ENCODE data around the gene MFSD6. TPM values are rescaled to one million over a fixed set of nuclear protein-coding genes. Genes with fewer than 3 reads are reported as not detected.

The MFSD6 gene
- total and polyA plus RNA-seq, 12 donors, result 9.3 to 253 (median 93.4) TPM

- Histone ChIP-seq H3K27ac (no peak overlapping the region), H3K9me3 (replicated peaks in 1 of 3) (no peaks in the 10 kb centered on the region), H3K27me3 (no peaks in the 10 kb centered on the region), H3K4me1 (replicated peaks in 1 of 2) (peaks cover 6 to 25% of the 10 kb centered on the region in 2 donors), H3K36me3 (replicated peaks in 1 of 2) (no peaks in the 10 kb centered on the region), H3K4me3 (no peak overlapping the region)
- no peak for TF ChIP-seq POLR2A (IDR thresholded peaks at IDR 0.05)
- TF ChIP-seq CTCF (IDR thresholded peaks at IDR 0.05), result no peak
- 93 to 95% (median 94%) methylated on average over 3 of the region's 3 CpGs for WGBS, 4 donors
- intact Hi-C loops (cut with DNase I), result no loop called here
- DNase-seq, result no peak
Observed at GRCh38 chr2:190405070-190405469, 3.1 kb upstream of the MFSD6 start.

DNA sequence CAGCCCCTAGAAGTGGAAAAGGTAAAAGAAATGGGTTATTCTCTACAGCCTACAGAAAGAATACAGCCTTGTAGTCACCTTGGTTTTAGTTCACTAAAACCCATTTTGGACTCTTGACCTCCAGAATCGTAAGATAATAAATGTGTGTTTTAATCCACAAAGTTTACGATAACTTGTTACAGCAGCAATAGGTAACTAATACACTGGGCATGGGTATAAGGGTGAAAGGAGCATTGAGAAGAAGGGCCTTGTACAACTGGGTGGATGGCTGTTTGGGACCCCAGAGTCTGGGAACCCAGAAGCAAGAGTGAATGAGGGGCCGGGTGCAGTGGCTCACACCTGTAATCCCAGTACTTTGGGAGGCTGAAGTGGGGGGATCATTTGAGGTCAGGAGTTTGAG is 2.2 kb upstream of the MFSD6 start:
- H3K27ac ChIP-seq, result no peak overlapping the region
- H3K4me3 ChIP-seq, result no peak overlapping the region
- no peaks in the 10 kb centered on the region for H3K27me3 ChIP-seq
- TF ChIP-seq POLR2A (IDR thresholded peaks at IDR 0.05) (no peak), CTCF (IDR thresholded peaks at IDR 0.05) (no peak)
- no peaks in the 10 kb centered on the region for H3K36me3 ChIP-seq (replicated peaks in 1 of 2)
- no peak for DNase-seq
- 81 to 96% (median 82%) methylated on average over 3 of the region's 3 CpGs for WGBS, 4 donors
- no peaks in the 10 kb centered on the region for H3K9me3 ChIP-seq (replicated peaks in 1 of 3)
- H3K4me1 ChIP-seq (replicated peaks in 1 of 2), result peaks cover 6 to 30% of the 10 kb centered on the region in 2 donors
- intact Hi-C loops (cut with DNase I), result no loop called here

- Histone ChIP-seq H3K27me3 (no peaks in the 10 kb centered on the region), H3K36me3 (replicated peaks in 1 of 2) (no peaks in the 10 kb centered on the region), H3K4me3 (no peak overlapping the region), H3K9me3 (replicated peaks in 1 of 3) (no peaks in the 10 kb centered on the region), H3K27ac (no peak overlapping the region), H3K4me1 (replicated peaks in 1 of 2) (peaks cover 6 to 30% of the 10 kb centered on the region in 2 donors)
- no peak for DNase-seq
- intact Hi-C loops (cut with DNase I), result no loop called here
- TF ChIP-seq CTCF (IDR thresholded peaks at IDR 0.05), result no peak
- TF ChIP-seq POLR2A (IDR thresholded peaks at IDR 0.05), result no peak
- WGBS, 4 donors, result 89 to 94% (median 92%) methylated on average over 4 of the region's 4 CpGs
Observed at GRCh38 chr2:190406805-190407204, 1.4 kb upstream of the MFSD6 start.

DNA sequence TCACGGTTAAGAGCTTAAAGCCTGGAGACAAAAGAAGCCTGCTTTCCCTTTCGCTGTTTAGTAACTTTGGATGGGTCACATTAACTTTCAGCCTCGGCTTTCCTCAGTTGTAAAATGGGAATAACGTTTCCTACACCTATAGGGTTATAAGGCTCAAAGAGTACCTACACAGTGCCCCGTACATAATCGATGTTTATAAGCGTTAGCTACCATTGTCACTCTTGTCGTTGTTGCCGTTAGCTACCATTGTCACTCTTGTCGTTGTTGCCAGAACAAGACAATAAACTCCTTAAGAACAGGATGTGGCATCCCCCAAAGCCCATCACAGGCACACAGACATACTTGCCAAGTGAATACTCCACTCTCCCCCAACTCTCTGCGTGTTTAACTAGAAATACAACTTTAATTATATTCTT is 901 bp upstream of the MFSD6 start:
- H3K4me3 ChIP-seq, result peak overlapping the region in 1 of 4 donors; percentile 87
- no peaks in the 10 kb centered on the region for H3K9me3 ChIP-seq (replicated peaks in 1 of 3)
- 55 to 73% (median 58%) methylated on average over 11 of the region's 11 CpGs for WGBS, 4 donors
- intact Hi-C loops (cut with DNase I), result no loop called here
- no peak for TF ChIP-seq POLR2A (IDR thresholded peaks at IDR 0.05)
- peaks cover 6 to 34% of the 10 kb centered on the region in 2 donors for H3K4me1 ChIP-seq (replicated peaks in 1 of 2)
- no peaks in the 10 kb centered on the region for H3K36me3 ChIP-seq (replicated peaks in 1 of 2)
- no peak for DNase-seq
- H3K27ac ChIP-seq, result peak overlapping the region in 3 of 5 donors; percentile 75 to 90 (median 78)
- H3K27me3 ChIP-seq, result no peaks in the 10 kb centered on the region

DNA sequence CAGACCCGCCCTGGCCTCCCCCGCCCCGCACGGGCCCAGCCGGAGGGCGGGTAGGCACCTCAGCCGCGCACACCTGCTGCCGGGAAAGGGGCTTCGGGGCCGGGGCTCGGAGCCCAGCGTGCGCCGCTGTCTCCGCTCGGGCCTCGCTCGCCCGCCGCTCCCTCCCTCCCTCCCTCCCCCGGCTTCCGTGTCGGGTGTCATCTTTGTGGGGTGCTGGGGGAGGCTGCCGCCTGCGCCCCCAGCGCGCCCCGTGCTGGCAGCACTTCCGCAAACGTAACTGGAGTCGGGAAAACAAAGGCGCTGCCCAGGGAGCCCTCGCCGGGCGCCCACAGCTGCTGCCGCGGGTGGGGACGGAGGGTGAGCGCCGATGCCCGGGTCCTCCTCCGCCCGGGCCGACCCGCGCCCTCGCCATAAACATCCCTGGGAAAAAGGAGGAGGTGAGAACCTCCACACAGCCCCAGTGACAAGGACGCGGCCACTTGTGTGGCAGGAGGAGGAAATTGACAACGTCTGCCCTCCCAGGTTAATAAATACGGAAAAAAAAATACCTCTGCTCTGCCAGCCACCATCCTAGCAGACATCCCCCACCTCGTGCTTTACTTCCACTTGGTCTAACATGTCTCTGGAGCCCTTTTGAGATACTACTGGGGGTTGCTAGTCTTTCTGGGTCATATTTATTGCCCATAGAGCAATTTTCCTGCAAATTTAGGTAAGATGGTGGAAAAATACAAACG is 550 bp downstream of the MFSD6 start:
- no peak for TF ChIP-seq CTCF (IDR thresholded peaks at IDR 0.05)
- TF ChIP-seq POLR2A (IDR thresholded peaks at IDR 0.05), result peak in 1 of 2 donors; percentile 36
- 1 to 6% (median 3%) methylated on average over 5 to 54 of the region's 54 CpGs for WGBS, 4 donors
- Histone ChIP-seq H3K36me3 (replicated peaks in 1 of 2) (no peaks in the 10 kb centered on the region), H3K4me3 (peak overlapping the region; percentile 2 to 87 (median 44)), H3K9me3 (replicated peaks in 1 of 3) (no peaks in the 10 kb centered on the region), H3K4me1 (replicated peaks in 1 of 2) (peaks cover 12 to 48% of the 10 kb centered on the region in 2 donors), H3K27ac (peak overlapping the region in 4 of 5 donors; percentile 71 to 90 (median 76)), H3K27me3 (no peaks in the 10 kb centered on the region)
- intact Hi-C loops (cut with DNase I), result no loop called here
- DNase-seq, result peak; percentile 41 to 74 (median 54)
